ENCODE measurements around the gene EPHB4. TPM values are rescaled to one million over a fixed set of nuclear protein-coding genes. Genes with fewer than 3 reads are reported as not detected.
"Not testable (repeated sequence)": the region's sequence is repeated elsewhere in the genome, so short reads cannot be mapped to it uniquely, and the experiment has no call there.

EPHB4 gene
- total RNA-seq, 2 donors from 2014 or later, result 4.7 to 6.6 TPM

- ATAC-seq (no peak), DNase-seq (no peak)
- Mint-ChIP-seq H3K36me3 (ENCODE audit: low read depth) (peaks cover 4% of the 10 kb centered on the region), H3K4me3 (no peak overlapping the region), H3K4me1 (no peaks in the 10 kb centered on the region), H3K27ac (no peak overlapping the region), H3K27me3 (peaks cover 19% of the 10 kb centered on the region)
- H3K9me3 ChIP-seq (ENCODE audit: control insufficient read depth, low read length, poor library complexity, severe bottlenecking), result no peaks in the 10 kb centered on the region
Observed at GRCh38 chr7:100778061-100778621, 49.2 kb downstream of the EPHB4 start.

- peaks cover 4% of the 10 kb centered on the region for H3K36me3 Mint-ChIP-seq (ENCODE audit: low read depth)
- peaks cover 2% of the 10 kb centered on the region for H3K4me1 Mint-ChIP-seq
Observed at GRCh38 chr7:100773491-100773890, 53.8 kb downstream of the EPHB4 start.

GRCh38 chr7:100768784-100769183 is 58.5 kb downstream of the EPHB4 start:
- ATAC-seq (no peak), DNase-seq (no peak)
- H3K9me3 ChIP-seq (ENCODE audit: control insufficient read depth, low read length, poor library complexity, severe bottlenecking), result no peaks in the 10 kb centered on the region
- Mint-ChIP-seq H3K27me3 (peaks cover 37% of the 10 kb centered on the region), H3K4me3 (no peak overlapping the region), H3K4me1 (peaks cover 2% of the 10 kb centered on the region), H3K27ac (no peak overlapping the region), H3K36me3 (ENCODE audit: low read depth) (no peaks in the 10 kb centered on the region)

More at GRCh38 chr7:100773491-100773890, 53.8 kb downstream of the EPHB4 start:
- DNase-seq (no peak), ATAC-seq (no peak)
- no peak overlapping the region for H3K4me3 Mint-ChIP-seq
- H3K9me3 ChIP-seq (ENCODE audit: control insufficient read depth, low read length, poor library complexity, severe bottlenecking), result no peaks in the 10 kb centered on the region
- peaks cover 40% of the 10 kb centered on the region for H3K27me3 Mint-ChIP-seq
- no peak overlapping the region for H3K27ac Mint-ChIP-seq

GRCh38 chr7:100765250-100765649 is 62.1 kb downstream of the EPHB4 start:
- ATAC-seq (no peak), DNase-seq (no peak)
- no peak overlapping the region for H3K4me3 Mint-ChIP-seq
- H3K9me3 ChIP-seq (ENCODE audit: control insufficient read depth, low read length, poor library complexity, severe bottlenecking), result no peaks in the 10 kb centered on the region
- H3K4me1 Mint-ChIP-seq, result peaks cover 2% of the 10 kb centered on the region
- no peak overlapping the region for H3K27ac Mint-ChIP-seq
- H3K36me3 Mint-ChIP-seq (ENCODE audit: low read depth), result no peaks in the 10 kb centered on the region
- H3K27me3 Mint-ChIP-seq, result peaks cover 29% of the 10 kb centered on the region

- DNase-seq (no peak), ATAC-seq (no peak)
- H3K27ac Mint-ChIP-seq, result no peak overlapping the region
- peaks cover 28% of the 10 kb centered on the region for H3K27me3 Mint-ChIP-seq
- no peaks in the 10 kb centered on the region for H3K9me3 ChIP-seq (ENCODE audit: control insufficient read depth, low read length, poor library complexity, severe bottlenecking)
- H3K4me1 Mint-ChIP-seq, result peaks cover 2% of the 10 kb centered on the region
- H3K36me3 Mint-ChIP-seq (ENCODE audit: low read depth), result no peaks in the 10 kb centered on the region
- H3K4me3 Mint-ChIP-seq, result no peak overlapping the region
Observed at GRCh38 chr7:100764841-100765240, 62.5 kb downstream of the EPHB4 start.

GRCh38 chr7:100763556-100764140 is 63.7 kb downstream of the EPHB4 start:
- Mint-ChIP-seq H3K27ac (no peak overlapping the region), H3K36me3 (ENCODE audit: low read depth) (no peaks in the 10 kb centered on the region), H3K4me1 (no peaks in the 10 kb centered on the region), H3K4me3 (no peak overlapping the region), H3K27me3 (peaks cover 17% of the 10 kb centered on the region)
- no peaks in the 10 kb centered on the region for H3K9me3 ChIP-seq (ENCODE audit: control insufficient read depth, low read length, poor library complexity, severe bottlenecking)
- DNase-seq (no peak), ATAC-seq (no peak)

GRCh38 chr7:100762841-100763240 is 64.5 kb downstream of the EPHB4 start:
- H3K36me3 Mint-ChIP-seq (ENCODE audit: low read depth); H3K27ac Mint-ChIP-seq; H3K4me3 Mint-ChIP-seq; DNase-seq; H3K9me3 ChIP-seq (ENCODE audit: control insufficient read depth, low read length, poor library complexity, severe bottlenecking); ATAC-seq; H3K4me1 Mint-ChIP-seq: not testable (repeated sequence)
- peaks cover 18% of the 10 kb centered on the region for H3K27me3 Mint-ChIP-seq

- Mint-ChIP-seq H3K27me3 (peaks cover 5% of the 10 kb centered on the region), H3K4me3 (no peak overlapping the region), H3K36me3 (ENCODE audit: low read depth) (no peaks in the 10 kb centered on the region), H3K27ac (no peak overlapping the region), H3K4me1 (no peaks in the 10 kb centered on the region)
- ATAC-seq (no peak), DNase-seq (no peak)
- no peaks in the 10 kb centered on the region for H3K9me3 ChIP-seq (ENCODE audit: control insufficient read depth, low read length, poor library complexity, severe bottlenecking)
Observed at GRCh38 chr7:100759357-100760171, 67.8 kb downstream of the EPHB4 start.

- ATAC-seq, result no peak
- peaks cover 31% of the 10 kb centered on the region for H3K27me3 Mint-ChIP-seq
- H3K27ac Mint-ChIP-seq, result no peak overlapping the region
- H3K36me3 Mint-ChIP-seq (ENCODE audit: low read depth), result no peaks in the 10 kb centered on the region
- no peaks in the 10 kb centered on the region for H3K9me3 ChIP-seq (ENCODE audit: control insufficient read depth, low read length, poor library complexity, severe bottlenecking)
- H3K4me1 Mint-ChIP-seq, result no peaks in the 10 kb centered on the region
- DNase-seq, result no peak
- H3K4me3 Mint-ChIP-seq, result no peak overlapping the region
Observed at GRCh38 chr7:100753750-100754149, 73.6 kb downstream of the EPHB4 start.

- Mint-ChIP-seq H3K36me3 (ENCODE audit: low read depth) (no peaks in the 10 kb centered on the region), H3K4me3 (no peak overlapping the region), H3K4me1 (no peaks in the 10 kb centered on the region), H3K27ac (no peak overlapping the region), H3K27me3 (peaks cover 31% of the 10 kb centered on the region)
- ATAC-seq (no peak), DNase-seq (no peak)
- H3K9me3 ChIP-seq (ENCODE audit: control insufficient read depth, low read length, poor library complexity, severe bottlenecking), result no peaks in the 10 kb centered on the region
Observed at GRCh38 chr7:100752994-100753393, 74.3 kb downstream of the EPHB4 start.

Other genes starting within 250 kb of the EPHB4 start
- 100 to 1,000 TPM; 284 to 305 TPM for gene LRCH4, start 241.4 kb downstream of the EPHB4 start, total RNA-seq
- under 1 TPM; 0.31 to 0.70 TPM for gene FBXO24, start 241.2 kb downstream of the EPHB4 start, total RNA-seq
- gene PCOLCE, start 225.2 kb downstream of the EPHB4 start, total RNA-seq, result 10 to 100 TPM; 12.6 to 14.7 TPM
- 10 to 100 TPM; 16.4 to 16.5 TPM for gene MOSPD3, start 215.0 kb downstream of the EPHB4 start, total RNA-seq
- gene TFR2, start 186.0 kb downstream of the EPHB4 start, total RNA-seq, result 1 to 10 TPM; 4.5 to 6.1 TPM
- not detected for gene ACTL6B, start 171.1 kb downstream of the EPHB4 start, total RNA-seq
- 100 to 1,000 TPM; 140 to 161 TPM for gene GNB2, start 153.8 kb downstream of the EPHB4 start, total RNA-seq
- 10 to 100 TPM; 70.3 to 71.5 TPM for gene GIGYF1, start 133.3 kb downstream of the EPHB4 start, total RNA-seq
- 10 to 100 TPM; 10.1 to 12.4 TPM for gene POP7, start 121.4 kb downstream of the EPHB4 start, total RNA-seq
- gene EPO, start 107.1 kb downstream of the EPHB4 start, total RNA-seq, result not detected
- not detected for gene ZAN, start 93.9 kb downstream of the EPHB4 start, total RNA-seq
- 10 to 100 TPM; 43.9 to 50.9 TPM for gene SLC12A9, start 25.2 kb upstream of the EPHB4 start, total RNA-seq
- gene TRIP6, start 39.9 kb upstream of the EPHB4 start, total RNA-seq, result 1 to 10 TPM; 8.5 to 9.8 TPM
- gene SRRT, start 47.6 kb upstream of the EPHB4 start, total RNA-seq, result 100 to 1,000 TPM; 246 to 255 TPM
- 1 to 10 TPM; 1.6 to 2.2 TPM for gene UFSP1, start 62.2 kb upstream of the EPHB4 start, total RNA-seq
- under 1 TPM; 0.21 to 0.25 TPM for gene ACHE, start 68.4 kb upstream of the EPHB4 start, total RNA-seq
- not detected for gene MUC3A, start 122.0 kb upstream of the EPHB4 start, total RNA-seq
- gene MUC12, start 142.0 kb upstream of the EPHB4 start, total RNA-seq, result 1 to 10 TPM in 1 of 2 donors, not detected in 1; 1.1 TPM
- not detected for gene MUC17, start 192.6 kb upstream of the EPHB4 start, total RNA-seq

All from T-helper 17 cell (primary cell).